H1 (cell line): ENCODE measurements around the gene C2CD4C. TPM values are rescaled to one million over a fixed set of nuclear protein-coding genes. Genes with fewer than 3 reads are reported as not detected.

ENCODE experiments used
- CTCF ChIA-PET: fragments of 300-600 bp; sonication (Branson Sonifier 250); formaldehyde crosslinking; loops from one replicate; lab custom pipeline; 2021; ENCODE audit not compliant: partially characterized antibody; lab: Charles Lee
- POLR2A ChIA-PET: fragments of 300-600 bp; sonication (Branson Sonifier 250); formaldehyde crosslinking; loops from one replicate; lab custom pipeline; 2021; ENCODE audit warnings: inconsistent platforms; ENCODE audit not compliant: partially characterized antibody; lab: Charles Lee
- DNase-seq, 2 experiments: peaks; one replicate each; pipeline versions ENCODE4 v3.0.0 to v3.0.0-alpha.2; 2010 to 2022; ENCODE audit warnings: low spot score in 2 of 2, low read depth in 1 of 2, mixed read lengths in 1 of 2
- FAIRE-seq: peaks from 2 replicates; lab custom pipeline; 2011; peaks lifted over from hg19 to GRCh38; lab: Jason Lieb, UNC
- H2AFZ ChIP-seq: 2 replicates; pipeline ENCODE4 v1.8.1; 2012; ENCODE audit warnings: low read length, inconsistent platforms
- H2AK5ac ChIP-seq: 2 replicates; pipeline ENCODE4 v1.6.1; 2013; ENCODE audit warnings: low read depth, low read length
- H2BK120ac ChIP-seq: replicated peaks from 2 replicates; pipeline ENCODE3; 2013; ENCODE audit warnings: low read depth, low read length, inconsistent platforms
- H2BK12ac ChIP-seq: 2 replicates; pipeline ENCODE4 v1.6.1; 2013; ENCODE audit warnings: low read depth, low read length
- H2BK15ac ChIP-seq: 2 replicates; pipeline ENCODE4 v1.6.1; 2013; ENCODE audit warnings: low read length
- H2BK20ac ChIP-seq: 2 replicates; pipeline ENCODE4 v1.6.1; 2013; ENCODE audit warnings: low read length
- H2BK5ac ChIP-seq: 2 replicates; pipeline ENCODE4 v1.6.1; 2013; ENCODE audit warnings: low read depth, low read length
- H3K14ac ChIP-seq: 2 replicates; pipeline ENCODE4 v1.6.1; 2013; ENCODE audit warnings: inconsistent platforms; ENCODE audit not compliant: insufficient read length
- H3K18ac ChIP-seq: 2 replicates; pipeline ENCODE4 v1.6.1; 2013; ENCODE audit warnings: low read length; ENCODE audit errors: extremely low read depth
- H3K23ac ChIP-seq: 2 replicates; pipeline ENCODE4 v1.6.1; 2013; ENCODE audit warnings: inconsistent platforms; ENCODE audit not compliant: insufficient read length
- H3K23me2 ChIP-seq: 2 replicates; pipeline ENCODE4 v1.6.1; 2013; ENCODE audit warnings: low read depth, low read length
- H3K27ac ChIP-seq: 2 replicates; pipeline ENCODE4 v1.6.1; 2011; ENCODE audit warnings: low read depth, low read length, inconsistent platforms
- H3K27me3 ChIP-seq, 4 experiments: replicated peaks in 1 of 4; 1 replicate in 1 of 4; 2 replicates in 3 of 4; pipeline versions ENCODE4 v1.6.1 to v1.8.1; 2011 to 2013; ENCODE audit warnings: low read length in 3 of 4, mild to moderate bottlenecking in 3 of 4, inconsistent platforms in 2 of 4, mixed read lengths in 2 of 4, moderate library complexity in 1 of 4; ENCODE audit not compliant: control insufficient read depth in 3 of 4, insufficient read depth in 3 of 4; ENCODE audit errors: extremely low read depth in 1 of 4
- H3K36me3 ChIP-seq, 4 experiments: 2 replicates each; pipeline versions ENCODE4 v1.6.1 to v1.8.1; 2011 to 2013; ENCODE audit warnings: mild to moderate bottlenecking in 4 of 4, low read length in 3 of 4, moderate library complexity in 2 of 4, control low read depth in 1 of 4, inconsistent platforms in 1 of 4; ENCODE audit not compliant: insufficient read depth in 4 of 4, control insufficient read depth in 2 of 4
- H3K4ac ChIP-seq: replicated peaks from 2 replicates; pipeline ENCODE3; 2013; ENCODE audit warnings: low read length, low read depth, mixed read lengths, inconsistent platforms; ENCODE audit not compliant: insufficient read length
- H3K4me1 ChIP-seq, 4 experiments: replicated peaks in 1 of 4; 1 replicate in 1 of 4; 2 replicates in 3 of 4; pipeline versions ENCODE4 v1.6.1 to v1.8.1; 2011 to 2013; ENCODE audit warnings: low read length in 3 of 4, inconsistent platforms in 2 of 4, mixed read lengths in 1 of 4; ENCODE audit not compliant: insufficient read depth in 4 of 4, control insufficient read depth in 3 of 4
- H3K4me2 ChIP-seq, 2 experiments: 2 replicates each; pipeline versions ENCODE4 v1.6.1 to v1.8.1; 2011 to 2013; ENCODE audit warnings: low read depth in 2 of 2, low read length in 2 of 2, control low read depth in 1 of 2, inconsistent platforms in 1 of 2, mild to moderate bottlenecking in 1 of 2; ENCODE audit not compliant: insufficient read depth in 1 of 2
- H3K4me3 ChIP-seq, 4 experiments: fragments of 200-600, 300-600 bp in 1 of 4; sonication (generic), shearing (Covaris generic), sonication (Bioruptor Twin) in 1 of 4; 2 replicates each; pipeline versions ENCODE4 v1.5.1 to v1.8.1; 2011 to 2016; ENCODE audit warnings: low read length in 4 of 4, low read depth in 3 of 4, control low read depth in 2 of 4, inconsistent platforms in 2 of 4, mild to moderate bottlenecking in 2 of 4, mixed read lengths in 1 of 4, moderate library complexity in 1 of 4; ENCODE audit not compliant: insufficient read depth in 2 of 4; ENCODE audit errors: extremely low read depth in 1 of 4
- H3K56ac ChIP-seq: replicated peaks from 2 replicates; pipeline ENCODE3; 2013; ENCODE audit warnings: low read depth, mild to moderate bottlenecking, mixed read lengths, low read length, inconsistent platforms; ENCODE audit not compliant: insufficient read length
- H3K79me1 ChIP-seq: 2 replicates; pipeline ENCODE4 v1.6.1; 2013; ENCODE audit warnings: low read depth, low read length, control low read depth
- H3K79me2 ChIP-seq, 2 experiments: 2 replicates each; pipeline versions ENCODE4 v1.6.1 to v1.8.1; 2012 to 2013; ENCODE audit warnings: low read length in 2 of 2, mild to moderate bottlenecking in 2 of 2, inconsistent platforms in 1 of 2; ENCODE audit not compliant: insufficient read depth in 2 of 2, control insufficient read depth in 1 of 2
- H3K9ac ChIP-seq, 4 experiments: replicated peaks in 1 of 4; 1 replicate in 1 of 4; 2 replicates in 3 of 4; pipeline versions ENCODE4 v1.6.1 to v1.8.1; 2011 to 2013; ENCODE audit warnings: low read depth in 3 of 4, low read length in 3 of 4, control low read depth in 2 of 4, mild to moderate bottlenecking in 2 of 4, moderate library complexity in 2 of 4, inconsistent platforms in 1 of 4; ENCODE audit errors: extremely low read depth in 1 of 4
- H3K9me3 ChIP-seq, 2 experiments: 2 replicates each; pipeline versions ENCODE4 v1.6.1 to v1.8.1; 2012 to 2013; ENCODE audit warnings: mild to moderate bottlenecking in 2 of 2, moderate library complexity in 2 of 2, control low read depth in 1 of 2, inconsistent platforms in 1 of 2, low read depth in 1 of 2, low read length in 1 of 2, mixed read lengths in 1 of 2; ENCODE audit not compliant: insufficient read depth in 2 of 2
- H4K20me1 ChIP-seq, 2 experiments: replicated peaks in 1 of 2; 2 replicates each; pipeline versions ENCODE3 to v1.8.1; 2011 to 2013; ENCODE audit warnings: inconsistent platforms in 2 of 2, low read length in 2 of 2, mild to moderate bottlenecking in 1 of 2; ENCODE audit not compliant: insufficient read depth in 2 of 2, control insufficient read depth in 1 of 2
- H4K5ac ChIP-seq: 2 replicates; pipeline ENCODE4 v1.6.1; 2013; ENCODE audit warnings: low read length, low read depth, mixed read lengths, inconsistent platforms; ENCODE audit not compliant: insufficient read length
- H4K8ac ChIP-seq: 2 replicates; pipeline ENCODE4 v1.8.0; 2013; ENCODE audit warnings: mild to moderate bottlenecking, moderate library complexity, low read length, inconsistent platforms; ENCODE audit not compliant: insufficient read depth; ENCODE audit errors: extremely low read depth
- H4K91ac ChIP-seq: replicated peaks from 2 replicates; pipeline ENCODE3; 2013; ENCODE audit warnings: low read length, mixed read lengths, inconsistent platforms; ENCODE audit not compliant: insufficient read length
- BACH1 ChIP-seq: IDR thresholded peaks from 2 replicates; pipeline ENCODE4 v1.6.1; 2012; ENCODE audit warnings: low read length, improper control_type of control experiment
- CBX5 ChIP-seq: fragments of 300-800, 300-1000 bp; sonication (generic); IDR thresholded peaks from 2 replicates; pipeline ENCODE4 v1.7.1; 2016; ENCODE audit warnings: antibody characterized with exemption, low read length, low read depth
- CHD1 ChIP-seq: IDR thresholded peaks from 2 replicates; pipeline ENCODE4 v1.6.1; 2012; ENCODE audit warnings: low read depth, low read length, improper control_type of control experiment
- JUN ChIP-seq: IDR thresholded peaks from 2 replicates; pipeline ENCODE4 v1.6.1; 2011; ENCODE audit warnings: low read depth, mild to moderate bottlenecking, improper control_type of control experiment, low read length
- NANOG ChIP-seq: IDR thresholded peaks from 2 replicates; pipeline ENCODE4 v1.6.1; 2011; ENCODE audit warnings: low read length, low read depth, mild to moderate bottlenecking, inconsistent platforms; ENCODE audit not compliant: insufficient read depth, poor library complexity, severe bottlenecking
- RBBP5 ChIP-seq: IDR thresholded peaks from 2 replicates; pipeline ENCODE4 v1.7.1; 2012; ENCODE audit warnings: low read depth, mild to moderate bottlenecking, inconsistent platforms, low read length, moderate library complexity, borderline replicate concordance
- SAP30 ChIP-seq: fragments of 300-600 bp; sonication (generic); IDR thresholded peaks from 2 replicates; pipeline ENCODE4 v1.7.1; 2012; ENCODE audit warnings: low read length, moderate library complexity, mild to moderate bottlenecking, inconsistent platforms; ENCODE audit not compliant: insufficient read depth, insufficient replicate concordance
- SIX5 ChIP-seq: IDR thresholded peaks from 2 replicates; pipeline ENCODE4 v1.6.1; 2011; ENCODE audit warnings: mild to moderate bottlenecking, low read depth, low read length
- SRF ChIP-seq: IDR thresholded peaks from 2 replicates; pipeline ENCODE4 v1.6.1; 2011; ENCODE audit warnings: mild to moderate bottlenecking, low read depth, low read length, moderate library complexity
- YY1 ChIP-seq: IDR thresholded peaks from 2 replicates; pipeline ENCODE4 v1.6.1; 2011; ENCODE audit warnings: low read depth, mild to moderate bottlenecking, low read length
- ZNF274 ChIP-seq: IDR thresholded peaks from 2 replicates; pipeline ENCODE4 v1.7.0; 2012; ENCODE audit warnings: low read length, borderline replicate concordance; ENCODE audit errors: extremely low read depth
- WGBS, 2 experiments: shearing (Covaris generic) in 1 of 2; methylation state at CpG; one replicate each; pipeline versions ENCODE4 v1.1.6 to v1.1.7; 2013 to 2015; ENCODE audit warnings: low lambda C conversion rate in 2 of 2, mixed read lengths in 2 of 2, inconsistent platforms in 1 of 2, low coverage in 1 of 2, missing lambda C conversion rate in 1 of 2; ENCODE audit not compliant: insufficient replicate concordance in 2 of 2, insufficient coverage in 1 of 2, insufficient read length in 1 of 2; ENCODE audit errors: extremely low coverage in 1 of 2, missing lambda C conversion rate in 1 of 2; 5-methylcytosine and 5-hydroxymethylcytosine counted together
- polyA plus RNA-seq, 7 experiments: library from polyadenylated mRNA; depleted of rRNA in 3 of 7; stranded (reverse) in 5 of 7; unstranded in 2 of 7; fragments of >200 nt in 5 of 7; fragments of 200-250 nt in 2 of 7; gene quantifications; 1 replicate in 5 of 7; 2 replicates in 1 of 7; 4 replicates in 1 of 7; pipeline versions ENCODE4 v1.2.1 to v1.2.3, GENCODE V29; 2011 to 2013; ENCODE audit warnings: missing spikeins in 2 of 7, mixed read lengths in 2 of 7
- total RNA-seq: library from RNA; stranded (reverse); fragmentation: NEBNext Ultra II Directional; extraction: Animal tissue kit (Norgen Biotek cat#: 25700); gene quantifications from 2 replicates; pipeline ENCODE4 v1.2.1, GENCODE V29; 2021
- TF ChIP-seq, protein P1 (sequence below): IDR thresholded peaks from 2 replicates; pipeline ENCODE4 v1.6.1; 2012; ENCODE audit warnings: inconsistent platforms

The C2CD4C gene
- total and polyA plus RNA-seq, 2 of the 8 experiments (the other 6 are each of a cell fraction or from before 2014, with no cell fraction given), result 3.8 to 6.3 TPM

DNA sequence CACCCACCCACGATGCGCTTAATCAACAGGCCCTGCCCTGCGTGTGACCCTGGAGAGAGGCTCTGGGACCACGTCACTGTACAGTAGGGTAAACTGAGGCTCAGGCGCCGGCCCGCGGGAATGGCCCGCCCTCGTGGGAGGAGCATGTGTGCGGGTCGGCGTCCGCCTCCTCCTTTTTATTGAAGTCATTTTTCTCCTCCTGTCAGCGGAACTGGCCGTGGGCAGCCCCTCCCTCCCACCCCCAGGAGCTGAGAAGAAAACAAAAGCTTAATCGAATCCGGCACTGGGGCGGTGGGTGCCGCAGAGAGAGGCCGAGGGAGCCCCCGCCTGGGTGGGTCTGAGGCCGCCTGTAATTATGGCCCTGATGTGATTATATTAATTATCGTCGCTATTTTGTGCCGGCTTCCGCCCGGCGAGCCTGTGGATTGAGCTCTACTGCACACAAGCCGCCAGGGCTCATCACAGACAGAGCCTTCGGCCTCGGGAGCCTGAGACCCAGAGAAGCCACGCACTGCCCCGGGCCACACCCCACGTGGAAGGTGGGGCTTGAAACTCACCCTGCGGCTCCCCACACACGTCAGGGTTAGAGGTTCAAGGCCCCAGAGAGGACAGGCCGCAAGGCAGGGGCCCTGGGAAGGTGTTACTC is 7.0 kb downstream of the C2CD4C start:
- H4K20me1 ChIP-seq, result peaks cover 0 to 5% of the 10 kb centered on the region in 2 experiments
- no peak overlapping the region; the same call in 1 of the 2 replicates for H3K18ac ChIP-seq
- H3K4me1 ChIP-seq, result peaks cover 0 to 2% (median 0%) of the 10 kb centered on the region in 4 experiments; a peak in 1 of 7 replicates
- no peak overlapping the region for H3K23ac ChIP-seq
- CTCF ChIA-PET, result interaction anchor here (1.3 to 1.6 kb wide), 2 partner anchors 10 to 109 kb away, joined by 3 read pairs; no protein-coding TSS in a partner anchor
- H3K56ac ChIP-seq, result no peak overlapping the region
- H3K4ac ChIP-seq, result no peak overlapping the region
- no peak overlapping the region for H2BK12ac ChIP-seq
- no peak overlapping the region for H3K27ac ChIP-seq
- no peaks in the 10 kb centered on the region for H3K36me3 ChIP-seq
- H2BK20ac ChIP-seq, result no peak overlapping the region
- POLR2A ChIA-PET, result interaction anchor here (1.4 to 1.8 kb wide), 2 partner anchors 8 to 60 kb away, joined by 3 to 5 read pairs; no protein-coding TSS in a partner anchor
- H2BK120ac ChIP-seq, result no peak overlapping the region
- FAIRE-seq (no peak), DNase-seq (peak in 1 of 2 experiments; percentile 46)
- no peak overlapping the region for H3K4me2 ChIP-seq
- H2AK5ac ChIP-seq, result no peak overlapping the region
- H3K9me3 ChIP-seq, result peaks cover 0 to 5% of the 10 kb centered on the region in 2 experiments; a peak in 2 of 4 replicates
- no peak overlapping the region for H2AFZ ChIP-seq
- H4K8ac ChIP-seq, result no peak overlapping the region; the same call in 1 of the 2 replicates
- no peaks in the 10 kb centered on the region for H3K23me2 ChIP-seq
- H3K79me2 ChIP-seq, result no peaks in the 10 kb centered on the region
- H3K4me3 ChIP-seq, result no peak overlapping the region
- no peak overlapping the region for H3K14ac ChIP-seq
- H3K79me1 ChIP-seq, result 0 out of 2 replicates have a peak, but pooled peaks cover 2% of the 10 kb centered on the region
- H3K9ac ChIP-seq, result no peak overlapping the region
- no peak overlapping the region for H2BK5ac ChIP-seq
- H2BK15ac ChIP-seq, result no peak overlapping the region
- 85% methylated on average over 24 of the region's 38 CpGs; no CpG with 5 or more reads in 1 of the 2 experiments for WGBS, 2 experiments
- no peak overlapping the region for H4K5ac ChIP-seq
- no peak overlapping the region for H4K91ac ChIP-seq
- no peaks in the 10 kb centered on the region; a peak in 2 of 7 replicates for H3K27me3 ChIP-seq
- no peak for TF ChIP-seq ZNF274
- TF ChIP-seq YY1, result no peak
- TF ChIP-seq CHD1, result no peak
- no peak for TF ChIP-seq NANOG
- no peak for TF ChIP-seq JUN
- no peak for TF ChIP-seq SAP30
- no peak for TF ChIP-seq CBX5
- no peak for TF ChIP-seq BACH1
- no peak for TF ChIP-seq RBBP5
- no peak for TF ChIP-seq SRF
- no peak for TF ChIP-seq SIX5
- TF ChIP-seq, protein P1, sequence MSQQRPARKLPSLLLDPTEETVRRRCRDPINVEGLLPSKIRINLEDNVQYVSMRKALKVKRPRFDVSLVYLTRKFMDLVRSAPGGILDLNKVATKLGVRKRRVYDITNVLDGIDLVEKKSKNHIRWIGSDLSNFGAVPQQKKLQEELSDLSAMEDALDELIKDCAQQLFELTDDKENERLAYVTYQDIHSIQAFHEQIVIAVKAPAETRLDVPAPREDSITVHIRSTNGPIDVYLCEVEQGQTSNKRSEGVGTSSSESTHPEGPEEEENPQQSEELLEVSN, result no peak
